ENCODE results near the gene PELI2.

- no peak for TF ChIP-seq CTCF (IDR thresholded peaks at IDR 0.05; ENCODE audit: low read length)
- TF ChIP-seq EZH2phosphoT487 (IDR thresholded peaks at IDR 0.05; ENCODE audit: low read length): no peak
- no peak for TF ChIP-seq EZH2 (optimal IDR thresholded peaks at IDR 0.05; ENCODE audit: low read depth, low read length)
Observed at GRCh38 chr14:56173365-56173922, 55.2 kb downstream of the PELI2 start.
